Ovary (tissue), 9 donors: ENCODE results near the gene ALK. TPM values are rescaled to one million over a fixed set of nuclear protein-coding genes. Genes with fewer than 3 reads are reported as not detected.

Experiments
- DNase-seq, 5 donors: peaks; one replicate each; pipeline ENCODE4 v3.0.0-alpha.2; 2019 to 2020
- H3K27ac ChIP-seq, 2 donors: fragments of 200-600 bp; one replicate each; pipeline versions ENCODE4 v1.5.1 to v1.8.0; 2019 to 2022
- H3K27me3 ChIP-seq: fragments of 200-600 bp; one replicate; pipeline ENCODE4 v1.8.0; 2022
- H3K36me3 ChIP-seq: fragments of 200-600 bp; sonication (generic); one replicate; pipeline ENCODE4 v1.5.1; 2019
- H3K4me1 ChIP-seq: one replicate; pipeline ENCODE4 v1.8.1; 2013; ENCODE audit warnings: mild to moderate bottlenecking, moderate library complexity; ENCODE audit not compliant: insufficient read depth
- H3K4me3 ChIP-seq: fragments of 200-600 bp; sonication (generic); one replicate; pipeline ENCODE4 v1.5.1; 2017
- H3K9me3 ChIP-seq, 2 donors: fragments of 200-600 bp in 1 of 2; sonication (generic) in 1 of 2; one replicate each; pipeline versions ENCODE4 v1.5.1 to v1.8.1; 2013 to 2019; ENCODE audit warnings: mild to moderate bottlenecking in 1 of 2, moderate library complexity in 1 of 2
- EP300 ChIP-seq: sonication (generic); formaldehyde crosslinking; IDR thresholded peaks from one replicate; pipeline ENCODE4 v1.6.1; 2017; ENCODE audit warnings: antibody characterized with exemption
- POLR2A ChIP-seq: fragments of 450-650 bp; IDR thresholded peaks from one replicate; pipeline ENCODE4 v1.6.1; 2017; ENCODE audit warnings: antibody characterized with exemption, mild to moderate bottlenecking, moderate library complexity
- WGBS, 3 donors: extraction: QIAGEN DNeasy Blood & Tissue Kit in 1 of 3; methylation state at CpG; one replicate each; pipeline versions ENCODE4 v1.1.5 to v1.1.7; 2013 to 2017; 5-methylcytosine and 5-hydroxymethylcytosine counted together
- intact Hi-C, 4 donors: fragments of 100-400 bp; cut with DNase I; formaldehyde crosslinking; loops; one replicate each; pipeline versions ENCODE4 v1.11.0 to v1.15.1; 2022 to 2023
- polyA plus RNA-seq, 2 donors: library from polyadenylated mRNA; stranded (reverse); fragments of 200-250 nt in 1 of 2; fragments of 350-450 nt in 1 of 2; fragmentation: Illumina TruSeq in 1 of 2; extraction: RNeasy Lipid Tissue Mini Kit (QIAGEN cat#74804) in 1 of 2; gene quantifications; one replicate each; pipeline ENCODE4 v1.2.3, GENCODE V29; 2013 to 2014
- total RNA-seq, 7 donors: library from RNA; depleted of rRNA in 2 of 7; stranded (reverse); fragments of >200 nt in 2 of 7; fragmentation: NEBNext Ultra II Directional in 3 of 7; extraction: Animal tissue kit (Norgen Biotek cat#: 25700) in 3 of 7; gene quantifications; one replicate each; pipeline versions ENCODE4 v1.1.0 to v1.2.4, GENCODE V29; 2016 to 2023
- TF ChIP-seq, protein P1 (sequence below), 3 donors: fragments of 450-650 bp in 2 of 3; fragments of 200-600 bp in 1 of 3; IDR thresholded peaks; one replicate each; pipeline versions ENCODE4 v1.5.1 to v1.8.0; 2016 to 2022; ENCODE audit warnings: antibody characterized with exemption in 3 of 3, mild to moderate bottlenecking in 1 of 3
- donor health status: DM: no; HTN: no; CAD: no; lungs with moderate emphysema.
- donor health status: DM: no; HTN: no; CAD: no.
- donor health status: Bipolar disorder and iron deficiency.
- donor health status: DM: yes; HTN: yes; CAD: no.
- donor health status: DM: no; HTN: no; CAD: no.
- donor health status: DM: yes; HTN: yes; CAD: no.

ALK gene
- total and polyA plus RNA-seq, 9 donors = 0.05 to 1.7 (median 0.23) TPM; not detected in 1

DNA sequence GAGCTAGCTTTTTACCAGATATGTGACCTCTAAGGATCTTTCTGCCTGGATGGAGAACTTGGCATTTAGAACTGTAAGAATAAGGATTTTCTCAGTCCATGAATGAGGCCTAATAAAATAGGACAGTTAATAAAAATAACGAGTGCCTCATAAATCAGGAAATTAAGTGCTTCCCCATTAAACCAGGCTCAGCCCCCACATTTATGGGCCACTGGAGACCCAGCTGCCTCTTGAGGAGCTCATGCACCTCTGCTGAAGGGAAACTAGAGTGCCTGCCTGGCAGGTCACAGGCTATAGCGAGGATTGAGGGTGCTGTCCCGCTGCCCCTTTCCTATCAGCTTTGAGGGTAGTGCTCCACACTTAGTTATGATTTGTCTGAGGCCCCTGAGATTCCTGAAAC lies 158.0 kb downstream of the ALK start:
- Histone ChIP-seq H3K4me3 (no peak overlapping the region), H3K36me3 (no peaks in the 10 kb centered on the region), H3K4me1 (peaks cover 3% of the 10 kb centered on the region), H3K27ac (no peak overlapping the region), H3K27me3 (no peaks in the 10 kb centered on the region), H3K9me3 (no peaks in the 10 kb centered on the region)
- TF ChIP-seq, protein P1, sequence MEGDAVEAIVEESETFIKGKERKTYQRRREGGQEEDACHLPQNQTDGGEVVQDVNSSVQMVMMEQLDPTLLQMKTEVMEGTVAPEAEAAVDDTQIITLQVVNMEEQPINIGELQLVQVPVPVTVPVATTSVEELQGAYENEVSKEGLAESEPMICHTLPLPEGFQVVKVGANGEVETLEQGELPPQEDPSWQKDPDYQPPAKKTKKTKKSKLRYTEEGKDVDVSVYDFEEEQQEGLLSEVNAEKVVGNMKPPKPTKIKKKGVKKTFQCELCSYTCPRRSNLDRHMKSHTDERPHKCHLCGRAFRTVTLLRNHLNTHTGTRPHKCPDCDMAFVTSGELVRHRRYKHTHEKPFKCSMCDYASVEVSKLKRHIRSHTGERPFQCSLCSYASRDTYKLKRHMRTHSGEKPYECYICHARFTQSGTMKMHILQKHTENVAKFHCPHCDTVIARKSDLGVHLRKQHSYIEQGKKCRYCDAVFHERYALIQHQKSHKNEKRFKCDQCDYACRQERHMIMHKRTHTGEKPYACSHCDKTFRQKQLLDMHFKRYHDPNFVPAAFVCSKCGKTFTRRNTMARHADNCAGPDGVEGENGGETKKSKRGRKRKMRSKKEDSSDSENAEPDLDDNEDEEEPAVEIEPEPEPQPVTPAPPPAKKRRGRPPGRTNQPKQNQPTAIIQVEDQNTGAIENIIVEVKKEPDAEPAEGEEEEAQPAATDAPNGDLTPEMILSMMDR (IDR thresholded peaks at IDR 0.05) = no peak
- TF ChIP-seq EP300 (no peak), POLR2A (no peak)
- no peak for DNase-seq
- intact Hi-C loops = no loop called here
- WGBS, 3 donors = 28 to 47% (median 29%) methylated on average over 3 of the region's 3 CpGs

DNA sequence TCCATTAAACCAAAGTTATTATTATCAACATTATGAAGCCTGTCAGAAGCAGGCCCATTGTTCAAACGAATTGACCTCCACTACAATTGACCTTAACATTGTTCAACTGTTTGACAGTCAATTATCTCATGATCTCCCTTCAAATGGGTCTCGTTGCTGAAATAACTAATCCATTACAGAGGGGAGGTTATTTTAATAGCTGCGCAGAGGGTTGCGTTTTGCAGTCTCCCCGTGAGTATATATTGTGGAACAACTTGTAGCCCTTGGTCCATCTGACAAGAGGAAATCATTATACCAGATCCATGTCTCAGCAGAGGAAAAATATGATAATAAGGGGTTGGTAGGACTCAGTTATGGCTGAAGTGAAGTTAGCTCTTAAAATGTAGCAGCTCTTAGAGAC lies 159.1 kb downstream of the ALK start:
- intact Hi-C loops = no loop called here
- Histone ChIP-seq H3K9me3 (no peaks in the 10 kb centered on the region), H3K27ac (no peak overlapping the region), H3K36me3 (no peaks in the 10 kb centered on the region), H3K27me3 (no peaks in the 10 kb centered on the region), H3K4me1 (peaks cover 3% of the 10 kb centered on the region), H3K4me3 (no peak overlapping the region)
- no peak for TF ChIP-seq POLR2A
- 72 to 79% (median 75%) methylated on average over 5 of the region's 5 CpGs for WGBS, 3 donors
- DNase-seq = no peak

DNA sequence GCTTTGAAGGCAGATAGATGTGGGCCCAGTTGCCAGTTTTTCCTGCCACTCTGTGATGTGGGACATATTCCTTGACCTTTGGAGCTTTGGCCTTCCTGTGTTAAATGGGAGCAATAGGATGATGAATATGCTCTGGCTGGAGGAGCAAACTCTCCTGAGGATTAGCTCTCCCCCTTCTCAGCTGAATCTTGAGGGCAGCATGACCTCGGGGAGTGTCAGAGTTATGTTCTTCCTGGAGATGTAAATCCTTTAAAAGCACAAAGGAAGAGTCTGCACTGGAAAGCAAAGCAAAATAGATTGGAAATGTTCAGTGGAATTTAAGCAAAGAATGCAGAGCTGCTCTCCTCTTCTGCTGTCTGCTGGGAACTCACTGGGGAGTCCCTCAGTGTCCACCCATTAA lies 160.1 kb downstream of the ALK start:
- no peak overlapping the region for H3K4me3 ChIP-seq
- intact Hi-C loops = no loop called here
- no peaks in the 10 kb centered on the region for H3K9me3 ChIP-seq
- peaks cover 3% of the 10 kb centered on the region for H3K4me1 ChIP-seq
- DNase-seq = peak in 1 of 5 donors; percentile 14
- H3K36me3 ChIP-seq = no peaks in the 10 kb centered on the region
- WGBS, 3 donors = 0 to 15% (median 2%) methylated on average over 1 of the region's 1 CpG
- TF ChIP-seq, protein P1 (IDR thresholded peaks at IDR 0.05) = no peak
- TF ChIP-seq POLR2A = no peak
- no peak for TF ChIP-seq EP300
- no peak overlapping the region for H3K27ac ChIP-seq
- no peaks in the 10 kb centered on the region for H3K27me3 ChIP-seq

DNA sequence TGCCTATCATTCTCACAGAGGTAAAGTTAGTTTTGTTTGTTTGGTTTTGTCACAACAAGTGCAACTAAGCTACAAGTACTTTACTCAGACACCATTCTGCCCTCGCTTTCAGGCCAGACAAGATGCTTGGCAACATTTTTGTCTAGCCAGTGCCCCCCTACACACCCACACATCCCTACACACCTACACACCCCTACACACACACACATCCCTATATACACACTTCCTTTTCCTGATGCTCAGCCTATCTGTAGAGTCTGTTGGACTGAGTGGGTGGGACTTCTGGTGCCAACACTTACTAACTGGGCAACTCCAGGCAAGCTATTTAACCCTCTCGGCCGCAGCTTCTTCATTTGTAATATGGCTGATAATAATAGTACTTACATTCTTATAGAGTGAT lies 161.4 kb downstream of the ALK start:
- Histone ChIP-seq H3K27ac (no peak overlapping the region), H3K36me3 (no peaks in the 10 kb centered on the region), H3K27me3 (no peaks in the 10 kb centered on the region), H3K4me3 (no peak overlapping the region), H3K4me1 (peaks cover 3% of the 10 kb centered on the region), H3K9me3 (no peaks in the 10 kb centered on the region)
- intact Hi-C loops = no loop called here
- no peak for TF ChIP-seq EP300
- TF ChIP-seq, protein P1 (IDR thresholded peaks at IDR 0.05) = no peak
- TF ChIP-seq POLR2A = no peak
- DNase-seq = no peak
- 84 to 93% (median 91%) methylated on average over 3 of the region's 3 CpGs for WGBS, 3 donors

DNA sequence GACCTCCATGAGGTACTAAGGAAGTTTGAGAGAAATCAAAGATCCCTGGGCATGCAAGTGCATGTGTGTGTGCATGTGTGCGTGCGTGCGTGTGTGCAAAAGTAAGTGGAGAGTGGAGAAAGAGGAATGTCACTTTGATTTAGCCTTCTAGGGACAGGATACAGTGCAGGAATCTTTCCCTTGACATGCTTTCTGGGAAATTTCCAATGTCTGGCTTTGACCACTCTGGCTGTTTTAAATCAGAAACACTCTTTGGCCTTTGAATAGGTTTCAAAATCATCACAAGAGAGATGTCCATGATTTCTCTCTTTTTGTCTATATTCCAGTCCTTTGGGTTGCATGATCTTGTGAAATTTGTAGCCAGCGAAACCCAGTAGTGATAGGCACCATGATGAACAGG lies 162.0 kb downstream of the ALK start:
- 79 to 93% (median 89%) methylated on average over 4 of the region's 4 CpGs for WGBS, 3 donors
- Histone ChIP-seq H3K27ac (no peak overlapping the region), H3K9me3 (no peaks in the 10 kb centered on the region), H3K4me3 (no peak overlapping the region), H3K27me3 (no peaks in the 10 kb centered on the region), H3K4me1 (peaks cover 3% of the 10 kb centered on the region), H3K36me3 (no peaks in the 10 kb centered on the region)
- TF ChIP-seq EP300 = no peak
- TF ChIP-seq, protein P1 (IDR thresholded peaks at IDR 0.05) = no peak
- no peak for TF ChIP-seq POLR2A
- no peak for DNase-seq
- intact Hi-C loops = no loop called here
